GM19324 (cell line): ENCODE results near the gene C1orf52.

Experiments used
- ATAC-seq: cut with Tn5 transposase; IDR thresholded peaks from one replicate; pipeline ENCODE4 v1.9.1; 2021; ENCODE audit warnings: mild to moderate bottlenecking, moderate library complexity; ENCODE audit not compliant: unreplicated experiment, low FRiP score

The C1orf52 gene

DNA sequence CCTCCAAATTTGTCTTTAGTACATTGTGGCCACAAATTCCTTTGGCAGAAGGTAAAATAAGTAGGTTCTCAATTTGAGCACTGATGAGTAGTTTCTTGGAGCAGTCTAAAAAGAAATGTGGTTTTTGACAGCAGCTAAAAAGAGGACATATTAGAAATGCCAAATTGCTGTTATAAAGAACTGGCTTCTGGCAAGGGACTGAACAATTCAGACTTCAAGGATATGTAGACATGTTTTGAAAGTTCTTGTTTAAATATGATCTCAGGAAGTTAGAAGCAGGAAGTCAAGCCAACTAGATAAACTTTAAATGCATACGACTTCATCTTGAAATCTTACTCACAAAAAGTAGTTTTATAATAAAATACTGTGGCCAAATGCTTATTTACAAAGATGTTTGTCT lies 18.8 kb downstream of the C1orf52 start:
- no peak for ATAC-seq

DNA sequence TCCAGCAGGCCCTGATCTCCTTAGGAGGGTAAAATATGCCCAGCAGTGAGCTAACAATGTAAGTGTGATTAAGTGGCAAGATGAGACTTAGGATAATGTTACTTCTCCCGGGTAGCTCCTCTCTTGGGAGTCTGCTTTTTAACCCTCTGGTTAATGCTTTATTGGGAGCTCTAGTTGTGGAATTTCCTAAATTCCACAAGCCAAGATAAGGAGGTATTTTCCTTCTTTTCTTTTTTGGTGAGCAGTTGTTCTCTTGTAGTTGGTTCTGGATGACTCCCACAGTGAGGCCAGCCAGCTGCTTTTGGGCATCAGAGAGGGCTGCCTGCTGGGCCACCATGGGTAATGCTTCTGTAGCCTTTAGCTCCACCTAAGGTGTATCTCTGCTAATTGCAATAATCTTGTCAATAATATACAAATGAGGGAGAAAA lies 19.3 kb downstream of the C1orf52 start:
- ATAC-seq: no peak

DNA sequence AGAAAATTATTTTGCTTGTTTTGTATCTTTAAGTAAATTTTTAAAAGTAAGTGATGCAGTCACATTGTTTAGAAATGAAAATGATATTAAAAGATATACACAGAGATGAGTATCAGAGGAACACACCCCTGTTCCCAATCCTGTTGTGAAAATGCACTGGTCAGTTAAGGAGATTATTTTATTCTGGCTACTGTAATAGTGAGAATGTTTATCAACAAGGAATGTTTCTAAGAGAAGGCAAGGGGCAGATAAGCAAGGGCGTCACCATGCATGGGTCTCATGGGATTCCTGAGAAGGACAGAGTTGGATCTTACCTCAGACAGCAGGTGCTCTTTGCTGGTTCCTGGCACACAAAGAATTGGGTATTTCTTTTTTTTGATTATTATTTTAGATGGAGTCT lies 21.8 kb downstream of the C1orf52 start:
- ATAC-seq: no peak

DNA sequence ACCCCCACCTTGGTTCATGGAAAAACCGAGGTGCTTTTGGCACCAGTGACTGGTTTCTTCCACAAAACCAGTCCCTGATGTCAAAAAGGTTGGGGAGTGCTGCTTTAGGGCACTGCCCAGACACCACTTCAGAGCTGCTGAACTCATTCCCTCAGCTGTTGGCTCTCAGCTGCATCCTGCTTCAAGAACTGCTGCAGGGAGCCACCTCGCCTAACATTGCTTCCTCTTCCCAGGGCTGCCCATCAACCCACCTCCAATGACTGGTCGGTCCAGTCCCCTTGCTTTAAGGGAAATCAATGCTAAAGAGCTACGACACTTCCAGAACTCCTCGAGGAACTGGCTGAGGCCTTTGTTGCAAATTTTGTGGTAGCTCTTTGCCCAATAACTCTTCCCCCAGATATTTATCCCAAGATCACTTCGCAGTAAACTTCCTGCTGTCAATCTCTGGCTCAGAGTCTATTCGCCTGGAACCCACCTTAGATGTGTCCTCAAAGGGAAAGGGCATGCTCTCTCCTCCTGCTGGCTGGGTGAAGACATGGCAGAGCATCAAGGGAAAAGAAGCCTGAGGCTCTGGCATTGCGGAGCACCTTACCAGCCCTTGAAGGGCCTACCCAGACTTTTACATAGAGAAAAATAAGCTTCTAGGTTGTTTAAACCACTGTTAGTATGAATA lies 29.0 kb downstream of the C1orf52 start:
- no peak for ATAC-seq

DNA sequence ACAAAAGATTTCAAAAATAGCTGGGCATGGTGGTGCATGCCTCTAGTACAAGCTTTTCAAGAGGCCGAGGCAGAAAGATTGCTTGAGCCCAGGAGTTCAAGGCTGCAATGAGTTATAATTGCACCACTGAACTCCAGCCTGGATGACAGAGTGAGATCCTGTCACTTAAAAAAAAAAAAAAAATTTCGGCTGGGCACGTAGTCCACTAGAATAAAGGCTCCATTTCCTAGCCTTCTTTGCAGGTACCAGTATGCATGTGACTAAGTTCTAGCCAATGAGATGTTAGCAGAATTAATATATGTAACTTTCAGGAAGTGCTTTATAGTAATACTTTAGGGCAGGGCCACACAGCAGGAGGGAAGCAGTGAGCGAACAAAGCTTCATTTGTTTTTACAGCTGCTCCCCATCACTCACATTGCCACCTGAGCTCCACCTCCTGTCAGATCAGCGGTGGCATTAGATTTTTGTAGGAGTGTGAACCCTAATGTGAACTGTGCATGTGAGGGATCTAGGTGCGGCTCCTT lies 29.8 kb downstream of the C1orf52 start:
- no peak for ATAC-seq

GRCh38 chr1:85228972-85229371 lies 30.5 kb downstream of the C1orf52 start:
- no peak for ATAC-seq

- ATAC-seq: no peak
Observed at GRCh38 chr1:85225624-85226380, 33.7 kb downstream of the C1orf52 start.

- ATAC-seq: no peak
Observed at GRCh38 chr1:85224734-85225623, 34.5 kb downstream of the C1orf52 start.

GRCh38 chr1:85224295-85224694 lies 35.2 kb downstream of the C1orf52 start:
- no peak for ATAC-seq

GRCh38 chr1:85223334-85223733 lies 36.1 kb downstream of the C1orf52 start:
- no peak for ATAC-seq

- ATAC-seq: no peak
Observed at GRCh38 chr1:85220756-85221201, 38.7 kb downstream of the C1orf52 start.

GRCh38 chr1:85219853-85220610 lies 39.4 kb downstream of the C1orf52 start:
- no peak for ATAC-seq

- ATAC-seq: no peak
Observed at GRCh38 chr1:85216697-85217096, 42.8 kb downstream of the C1orf52 start.

DNA sequence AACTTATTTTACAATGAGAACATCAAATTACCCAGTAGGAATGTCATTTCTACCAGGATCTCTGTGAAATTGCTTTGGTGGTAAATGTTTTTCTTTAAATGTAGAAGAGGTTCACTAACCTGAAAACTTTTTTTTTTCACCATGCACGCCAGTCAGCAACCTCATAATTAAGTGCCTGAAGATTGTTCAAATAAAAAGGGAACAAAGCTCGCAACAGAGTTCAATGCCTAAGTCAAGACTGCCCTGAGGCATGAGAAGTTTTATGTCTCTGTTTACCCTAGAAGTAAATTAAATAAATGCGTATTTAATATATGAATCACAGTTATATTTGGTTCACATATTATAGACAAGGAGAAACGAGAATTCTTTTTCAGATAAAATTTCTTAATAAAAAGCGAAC lies 44.8 kb downstream of the C1orf52 start:
- no peak for ATAC-seq

GRCh38 chr1:85208488-85208887 lies 51.0 kb downstream of the C1orf52 start:
- ATAC-seq: no peak

- ATAC-seq: no peak
Observed at GRCh38 chr1:85203573-85204171, 55.8 kb downstream of the C1orf52 start.

GRCh38 chr1:85202864-85203255 lies 56.6 kb downstream of the C1orf52 start:
- no peak for ATAC-seq

DNA sequence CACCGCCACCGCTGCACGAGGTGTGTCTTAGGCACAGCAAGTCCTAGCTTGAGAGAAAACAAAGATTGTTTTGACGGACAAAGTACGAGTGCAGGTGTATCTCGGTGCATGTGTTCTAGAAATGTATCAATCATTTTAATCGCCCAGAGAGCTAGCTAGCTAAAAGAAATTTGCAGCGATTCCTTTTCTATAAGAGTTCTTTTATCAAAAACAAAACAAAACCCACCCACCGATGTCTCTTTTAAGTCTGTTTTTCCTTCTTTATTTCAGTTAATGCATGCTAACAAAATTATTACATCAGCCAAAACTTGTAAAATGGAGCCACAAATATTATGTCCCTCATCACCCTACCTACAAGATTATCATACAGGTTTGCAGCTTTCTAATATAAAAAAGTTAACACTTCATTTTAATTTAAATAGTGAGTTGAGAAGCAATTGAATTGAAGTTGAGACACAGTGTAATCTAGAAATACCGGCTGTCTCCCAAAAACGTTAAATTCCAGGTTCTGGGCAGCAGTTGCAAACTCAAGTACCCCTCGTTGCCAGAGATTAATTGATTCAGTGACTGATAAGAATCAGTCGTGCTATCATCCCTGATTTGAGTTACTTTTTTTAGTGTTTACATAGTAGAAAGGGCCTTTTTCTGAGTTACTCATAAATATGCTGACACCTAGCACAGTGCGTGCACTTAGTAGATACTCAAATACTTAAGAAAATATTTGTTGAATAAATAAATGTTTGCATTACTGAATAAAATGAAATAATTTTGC lies 57.2 kb downstream of the C1orf52 start:
- ATAC-seq: no peak
